HCT116 (cell line): ENCODE results near the gene SLC27A3.

Source experiments
- CTCF ChIP-seq, 3 experiments: fragments of 200-600 bp in 1 of 3; sonication (generic) in 1 of 3; IDR thresholded peaks in 2 of 3; conservative IDR thresholded peaks in 1 of 3; 2 replicates each; pipeline ENCODE4 v1.5.1; 2012 to 2017; ENCODE audit warnings: low read depth in 2 of 3, low read length in 2 of 3, antibody characterized with exemption in 1 of 3, borderline replicate concordance in 1 of 3, control low read depth in 1 of 3, mild to moderate bottlenecking in 1 of 3, mixed read lengths in 1 of 3, mixed run types in 1 of 3, moderate library complexity in 1 of 3; ENCODE audit not compliant: insufficient read depth in 1 of 3
- EZH2 ChIP-seq: fragments of 200-600 bp; sonication (generic); IDR thresholded peaks from 2 replicates; pipeline ENCODE4 v1.6.1; 2017; ENCODE audit warnings: antibody characterized with exemption, mixed run types
- EZH2phosphoT487 ChIP-seq: fragments of 200-600 bp; IDR thresholded peaks from 2 replicates; pipeline ENCODE4 v1.6.1; 2018; ENCODE audit warnings: antibody characterized with exemption, borderline replicate concordance
- POLR2A ChIP-seq: IDR thresholded peaks from 2 replicates; pipeline ENCODE4 v1.7.0; 2011; ENCODE audit warnings: borderline replicate concordance; ENCODE audit not compliant: insufficient read depth, insufficient read length; ENCODE audit errors: extremely low read depth
- POLR2AphosphoS5 ChIP-seq: IDR thresholded peaks from 2 replicates; pipeline ENCODE4 v1.6.1; 2011; ENCODE audit warnings: mild to moderate bottlenecking, low read depth, low read length, moderate library complexity
- SIN3A ChIP-seq: IDR thresholded peaks from 2 replicates; pipeline ENCODE4 v1.6.1; 2012; ENCODE audit warnings: low read depth
- TCF7L2 ChIP-seq: IDR thresholded peaks from 2 replicates; pipeline ENCODE4 v1.7.0; 2011; ENCODE audit warnings: borderline replicate concordance, inconsistent platforms; ENCODE audit not compliant: insufficient read depth, insufficient read length; ENCODE audit errors: extremely low read depth

- TF ChIP-seq CTCF (IDR thresholded peaks at IDR 0.05 in 2 of 3, conservative IDR thresholded peaks at IDR 0.05 in 1 of 3; ENCODE audit: borderline replicate concordance in 1 of 3, insufficient read depth in 1 of 3, low read depth in 2 of 3, low read length in 2 of 3) (no peak), POLR2A (no peak), EZH2 (no peak), POLR2AphosphoS5 (peak; percentile 48), TCF7L2 (no peak), EZH2phosphoT487 (no peak), SIN3A (no peak)
Observed at GRCh38 chr1:153805042-153805745, 30.0 kb downstream of the SLC27A3 start.
